GM12891 (cell line): Measurements from ENCODE around the gene COMMD9.

Experiments used
- PAX5 ChIP-seq: IDR thresholded peaks from 2 replicates; pipeline ENCODE4 v1.6.1; 2011; ENCODE audit warnings: low read length, moderate library complexity, mild to moderate bottlenecking; ENCODE audit not compliant: insufficient read depth, severe bottlenecking
- POLR2A ChIP-seq: IDR thresholded peaks from 2 replicates; pipeline ENCODE4 v1.6.1; 2011; ENCODE audit warnings: low read depth, low read length, control low read depth
- POLR2AphosphoS5 ChIP-seq: IDR thresholded peaks from 2 replicates; pipeline ENCODE4 v1.6.1; 2011; ENCODE audit warnings: low read depth, low read length, control low read depth
- POU2F2 ChIP-seq: IDR thresholded peaks from 2 replicates; pipeline ENCODE4 v1.6.1; 2011; ENCODE audit warnings: low read depth, mild to moderate bottlenecking, control low read depth, low read length, moderate library complexity
- SPI1 ChIP-seq: IDR thresholded peaks from 2 replicates; pipeline ENCODE4 v1.6.1; 2011; ENCODE audit warnings: low read depth, low read length, control low read depth
- TAF1 ChIP-seq: IDR thresholded peaks from 2 replicates; pipeline ENCODE4 v1.6.1; 2011; ENCODE audit warnings: low read depth, low read length, control low read depth

DNA sequence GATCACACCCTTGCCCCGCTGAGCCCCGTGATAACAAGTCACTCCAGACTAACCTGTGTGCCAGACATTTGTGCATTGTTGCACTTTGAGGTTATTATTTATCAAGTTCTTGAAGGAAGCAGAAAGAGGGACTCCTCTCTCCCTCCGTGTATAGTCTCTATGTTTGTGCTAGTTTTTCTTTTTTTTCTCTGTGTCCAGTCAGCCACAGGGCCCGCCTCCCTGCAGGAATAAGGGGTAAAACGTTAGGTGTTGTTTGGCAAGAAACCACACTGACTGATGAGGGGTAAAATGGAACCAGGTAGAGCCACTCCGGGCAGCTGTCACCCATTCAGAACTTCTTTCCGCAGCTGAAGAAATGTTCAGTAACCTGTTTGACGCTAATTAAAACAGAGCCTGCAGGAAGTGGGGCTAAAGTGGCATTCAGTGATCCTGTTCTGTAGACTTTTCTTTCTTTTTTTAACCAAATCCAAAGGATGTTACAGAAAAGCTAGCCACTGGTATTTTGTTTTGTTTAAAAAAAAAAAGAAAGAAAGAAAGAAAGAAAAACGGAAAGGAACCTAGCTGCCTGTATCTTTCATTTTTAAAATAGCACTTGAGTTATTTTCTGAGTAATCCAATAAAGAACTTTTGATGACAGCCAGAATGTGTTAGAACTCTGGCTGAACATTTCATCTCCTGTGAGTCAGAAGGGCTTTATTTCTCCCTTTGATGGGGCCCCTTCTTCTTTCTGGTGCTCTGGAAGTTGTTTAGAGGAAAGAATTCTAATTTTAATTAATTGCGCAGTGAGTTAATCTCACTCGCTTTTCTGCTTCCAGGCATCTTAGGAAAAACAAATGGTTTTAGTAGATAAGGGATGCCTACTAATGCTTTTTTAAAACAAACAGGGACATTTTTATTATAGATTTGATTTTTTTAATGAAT, 58.2 kb downstream of the COMMD9 start:
- TF ChIP-seq POLR2A (no peak), POLR2AphosphoS5 (no peak), TAF1 (no peak), POU2F2 (no peak), SPI1 (no peak), PAX5 (no peak)
